Activated T-helper 2 cell treated with anti-CD3 and anti-CD28 coated beads, Interferon-gamma antibody, Interleukin-2, Interleukin-4, amounts not matched to agents 10 μg/mL and 5 μg/mL and 100 μg/mL, durations not matched to agents 14 hours and 24 hours and 36 hours (primary cell): ENCODE measurements around the gene STN1. TPM values are rescaled to one million over a fixed set of nuclear protein-coding genes. Genes with fewer than 3 reads are reported as not detected.

Experiments used
- DNase-seq: peaks from one replicate; pipeline ENCODE4 v3.0.0; 2021; ENCODE audit warnings: low spot score
- H3K27ac Mint-ChIP-seq: one replicate; pipeline ENCODE4 v1.8.0; 2021; ENCODE audit warnings: mixed read lengths
- H3K27me3 Mint-ChIP-seq: one replicate; pipeline ENCODE4 v1.8.0; 2021; ENCODE audit warnings: low read depth, mixed read lengths
- H3K36me3 Mint-ChIP-seq: one replicate; pipeline ENCODE4 v1.8.0; 2021; ENCODE audit warnings: low read depth, mixed read lengths
- H3K4me1 Mint-ChIP-seq: one replicate; pipeline ENCODE4 v1.8.0; 2021; ENCODE audit warnings: low read depth, mixed read lengths
- H3K4me3 Mint-ChIP-seq: one replicate; pipeline ENCODE4 v1.8.0; 2021; ENCODE audit warnings: low read depth, mild to moderate bottlenecking, moderate library complexity, mixed read lengths
- H3K9me3 Mint-ChIP-seq: one replicate; pipeline ENCODE4 v1.8.0; 2021; ENCODE audit warnings: mixed read lengths
- intact Hi-C: fragments of 100-400 bp; cut with micrococcal nuclease; formaldehyde crosslinking; loops from one replicate; pipeline ENCODE4 v1.15.1; 2023
- total RNA-seq: library from RNA; stranded (reverse); gene quantifications from 2 replicates; pipeline ENCODE4 v1.2.3, GENCODE V29; 2022

STN1 gene, protein sequence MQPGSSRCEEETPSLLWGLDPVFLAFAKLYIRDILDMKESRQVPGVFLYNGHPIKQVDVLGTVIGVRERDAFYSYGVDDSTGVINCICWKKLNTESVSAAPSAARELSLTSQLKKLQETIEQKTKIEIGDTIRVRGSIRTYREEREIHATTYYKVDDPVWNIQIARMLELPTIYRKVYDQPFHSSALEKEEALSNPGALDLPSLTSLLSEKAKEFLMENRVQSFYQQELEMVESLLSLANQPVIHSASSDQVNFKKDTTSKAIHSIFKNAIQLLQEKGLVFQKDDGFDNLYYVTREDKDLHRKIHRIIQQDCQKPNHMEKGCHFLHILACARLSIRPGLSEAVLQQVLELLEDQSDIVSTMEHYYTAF
- 21.7 and 25.1 TPM in 2 replicates for total RNA-seq

DNA sequence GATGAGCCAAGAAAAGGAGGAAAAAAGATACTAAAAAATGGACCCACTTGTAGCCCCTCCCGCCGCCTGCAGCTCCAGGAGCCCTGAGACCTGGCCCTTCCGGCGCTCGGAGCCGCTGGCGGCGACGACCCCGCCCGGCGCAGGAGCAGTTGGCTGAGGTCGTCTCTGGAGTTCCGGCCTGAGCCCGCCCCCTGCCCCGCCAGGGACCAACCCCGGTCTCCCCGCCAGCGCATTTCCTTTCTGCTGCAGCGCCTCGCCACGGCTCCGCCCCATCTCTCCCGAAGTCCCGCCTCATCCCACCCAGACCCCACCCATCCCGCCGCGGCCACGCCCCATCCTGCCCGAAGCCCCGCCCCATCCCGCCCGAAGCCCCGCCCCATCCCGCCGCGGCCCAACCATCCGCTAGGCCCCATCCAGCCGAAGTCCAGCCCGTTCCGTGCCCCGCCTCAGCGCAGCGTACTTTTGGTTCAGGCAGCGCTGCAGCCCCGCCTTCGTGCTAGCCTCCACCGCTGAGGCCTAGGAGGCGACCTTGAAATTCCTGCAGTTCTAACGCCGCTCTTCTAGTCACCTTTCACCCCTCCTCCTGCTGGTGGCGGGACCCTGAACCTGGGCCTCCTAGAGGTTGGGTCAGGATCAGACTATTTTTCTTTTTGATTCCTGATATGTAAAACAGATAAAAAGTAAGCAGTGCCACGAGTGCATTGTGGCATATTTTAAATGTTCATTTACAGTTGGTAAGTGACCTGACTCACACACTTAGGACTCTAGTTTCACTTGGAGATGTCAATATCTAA is at the start of gene STN1:
Gene STN1 (minus strand): TSS at position 132 of the 794 bp plus-strand sequence. CDS start 590 bp downstream, outside the sequence.
- intact Hi-C loops = loop anchor here (1.0 to 2.0 kb wide), 5 partner anchors 10 to 351 kb away; partner anchors contain the start of gene GSTO2
- Mint-ChIP-seq H3K4me3 (peak within 1 kb of the TSS; percentile 86), H3K9me3 (peaks cover 9% of the 10 kb centered on the region), H3K4me1 (peaks cover 31% of the 10 kb centered on the region), H3K27ac (peak within 1 kb of the TSS; percentile 96), H3K27me3 (no peaks in the 10 kb centered on the region), H3K36me3 (peaks cover 26% of the 10 kb centered on the region)
- DNase-seq = peak; percentile 95

DNA sequence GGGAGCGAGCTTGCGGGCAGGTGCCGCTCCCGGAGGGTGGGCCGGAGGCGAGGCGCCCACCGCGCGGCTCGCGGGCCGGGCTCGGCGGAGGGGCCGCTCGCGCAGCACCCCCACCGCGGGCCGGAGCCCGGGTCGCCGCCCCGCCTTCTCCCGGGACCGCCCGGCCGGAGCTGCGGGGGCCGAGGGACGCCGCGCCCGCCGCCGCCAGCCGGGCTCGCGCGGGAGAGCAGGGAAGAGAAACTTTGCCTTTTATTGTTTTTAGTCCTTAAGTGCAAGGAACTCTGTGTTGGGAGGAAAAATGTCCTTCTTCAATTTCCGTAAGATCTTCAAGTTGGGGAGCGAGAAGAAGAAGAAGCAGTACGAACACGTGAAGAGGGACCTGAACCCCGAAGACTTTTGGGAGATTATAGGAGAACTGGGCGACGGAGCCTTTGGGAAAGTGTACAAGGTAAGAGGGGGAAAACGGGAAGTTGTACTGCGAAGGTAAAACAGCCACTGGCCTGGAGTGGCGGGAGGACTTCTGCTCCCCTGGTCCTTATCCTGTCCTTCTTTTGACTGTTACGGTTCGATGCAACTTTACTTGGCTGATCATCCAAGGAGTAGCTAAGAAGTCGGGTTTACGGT is 49.6 kb upstream of the STN1 start:
- Mint-ChIP-seq H3K4me1 (peaks cover 31% of the 10 kb centered on the region), H3K27me3 (no peaks in the 10 kb centered on the region)
- no peak for DNase-seq

DNA sequence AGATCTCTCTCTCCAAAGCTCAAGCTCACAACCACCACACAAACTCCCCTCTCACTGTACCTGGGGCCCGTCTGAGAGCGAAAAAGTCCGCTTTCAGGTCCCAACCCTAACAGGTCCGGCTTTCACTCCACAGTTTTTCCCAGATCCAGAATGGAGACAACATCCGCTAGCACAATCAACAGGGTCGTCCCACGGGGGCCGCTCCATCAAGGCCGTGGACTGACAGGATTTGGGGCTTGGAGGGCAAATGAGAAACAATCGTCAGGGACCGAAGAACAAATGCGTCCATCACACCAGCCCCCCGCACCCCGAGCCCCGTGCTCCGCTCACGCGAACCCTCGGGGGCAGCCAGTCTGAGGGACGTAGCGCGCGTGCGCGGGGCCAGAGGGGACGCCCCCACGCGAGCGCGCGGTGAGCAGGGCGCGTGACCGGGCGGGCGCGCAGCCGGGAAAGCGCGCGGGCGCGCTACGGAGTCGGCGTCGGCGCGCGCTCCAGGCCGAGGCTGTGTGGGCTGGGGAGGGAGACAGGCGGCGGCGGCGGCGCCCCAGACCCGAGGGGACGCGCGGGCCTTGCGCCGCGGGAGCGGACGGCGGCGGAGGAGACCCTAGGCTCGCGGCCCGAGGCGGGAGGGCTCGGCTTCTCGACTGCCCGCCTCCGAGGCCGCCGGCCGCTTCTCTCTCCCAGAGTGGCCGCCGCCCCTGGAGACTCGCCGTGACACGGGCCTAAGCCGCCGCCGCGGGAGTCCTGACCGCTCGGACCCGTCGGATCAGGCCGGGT is 48.9 kb upstream of the STN1 start, which contains the start of gene SLK:
Gene SLK (plus strand): TSS at position 470 of the 777 bp plus-strand sequence. CDS start 606 bp downstream, outside the sequence.
- intact Hi-C loops = loop anchor here (1.0 to 10.0 kb wide), 3 partner anchors 78 to 288 kb away; partner anchors contain the start of gene GSTO1
- Mint-ChIP-seq H3K27me3 (no peaks in the 10 kb centered on the region), H3K9me3 (no peaks in the 10 kb centered on the region), H3K27ac (peak within 1 kb of the TSS; percentile 95), H3K4me1 (peaks cover 28% of the 10 kb centered on the region), H3K36me3 (peaks cover 8% of the 10 kb centered on the region), H3K4me3 (peak within 1 kb of the TSS; percentile 94)
- DNase-seq = peak; percentile 81

More for the DNA sequence above, 49.6 kb upstream of the STN1 start:
- intact Hi-C loops = loop anchor here (1.0 to 10.0 kb wide), 5 partner anchors 15 to 287 kb away; partner anchors contain the start of genes GSTO1 and STN1
- Mint-ChIP-seq H3K36me3 (peaks cover 12% of the 10 kb centered on the region), H3K4me3 (peak overlapping the region; percentile 91), H3K27ac (peak overlapping the region; percentile 82), H3K9me3 (no peaks in the 10 kb centered on the region)

DNA sequence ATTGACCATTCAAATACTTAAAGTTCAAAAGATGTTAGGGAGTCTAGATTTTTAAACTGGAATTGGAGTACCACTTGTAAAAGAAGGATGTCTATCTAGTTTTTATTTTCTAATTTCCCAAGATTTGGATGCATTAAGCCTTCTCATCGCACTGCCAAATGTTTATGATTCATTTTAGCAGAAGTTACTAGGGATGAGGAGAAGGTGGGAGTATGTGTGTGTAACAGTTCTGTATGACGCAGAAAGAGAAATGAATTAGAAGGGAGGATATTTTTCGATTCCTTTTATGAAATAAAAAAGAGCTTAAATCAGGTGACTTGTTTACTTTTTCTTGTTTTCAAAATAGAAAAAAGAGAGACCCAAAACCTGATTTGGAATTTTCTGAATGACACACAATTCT is 42.1 kb upstream of the STN1 start:
- H3K9me3 Mint-ChIP-seq = peaks cover 2% of the 10 kb centered on the region
- H3K4me3 Mint-ChIP-seq = no peak overlapping the region
- no peak for DNase-seq
- no peaks in the 10 kb centered on the region for H3K4me1 Mint-ChIP-seq
- H3K27me3 Mint-ChIP-seq = peaks cover 29% of the 10 kb centered on the region
- H3K36me3 Mint-ChIP-seq = no peaks in the 10 kb centered on the region
- intact Hi-C loops = loop anchor here (10.0 kb wide), 1 partner anchor 295 kb away; the partner anchor contains the start of gene GSTO1
- no peak overlapping the region for H3K27ac Mint-ChIP-seq

DNA sequence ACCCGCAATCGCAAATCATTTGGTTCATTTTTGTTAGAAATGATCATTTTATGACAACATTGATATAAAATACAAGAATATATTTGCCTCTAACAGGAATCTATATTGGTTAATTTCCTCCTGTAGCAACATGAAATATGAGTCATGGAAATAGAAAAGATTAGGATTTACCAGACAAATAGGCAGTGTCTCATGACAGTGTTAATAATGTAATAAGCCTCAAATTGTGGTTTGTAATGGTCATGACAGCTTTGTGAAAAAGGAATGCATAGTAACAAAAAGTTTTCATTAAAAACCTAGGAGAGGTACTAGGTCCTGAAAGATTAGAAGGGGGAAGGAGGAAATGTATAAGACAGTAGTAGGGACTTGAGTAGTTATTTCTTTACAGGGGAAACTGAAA is 41.0 kb upstream of the STN1 start:
- H3K4me1 Mint-ChIP-seq = no peaks in the 10 kb centered on the region

DNA sequence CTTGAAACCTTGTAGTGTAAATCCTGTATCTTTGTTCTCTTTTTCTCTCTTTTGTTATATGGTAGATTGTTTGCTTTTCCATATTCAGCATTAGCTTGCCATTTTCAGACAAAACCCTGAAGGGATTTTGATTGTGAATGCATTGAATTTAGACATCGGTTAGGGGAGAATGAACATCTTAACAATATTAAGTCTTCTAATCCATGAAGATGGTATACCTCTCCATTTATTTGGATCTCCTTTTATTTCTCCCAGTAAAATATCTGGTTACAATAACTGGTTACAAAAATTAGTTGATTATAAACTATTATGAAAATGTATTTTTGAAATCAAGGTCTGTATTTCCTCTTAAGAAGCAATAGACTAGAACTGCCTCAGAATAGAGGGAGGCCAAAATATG is 36.6 kb upstream of the STN1 start:
- H3K27me3 Mint-ChIP-seq = peaks cover 24% of the 10 kb centered on the region
- H3K4me3 Mint-ChIP-seq = no peak overlapping the region
- peaks cover 3% of the 10 kb centered on the region for H3K36me3 Mint-ChIP-seq
- DNase-seq = no peak
- peaks cover 12% of the 10 kb centered on the region for H3K9me3 Mint-ChIP-seq
- no peak overlapping the region for H3K27ac Mint-ChIP-seq
- intact Hi-C loops = no loop called here
- H3K4me1 Mint-ChIP-seq = no peaks in the 10 kb centered on the region

More for the DNA sequence above, 41.0 kb upstream of the STN1 start:
- no peak overlapping the region for H3K27ac Mint-ChIP-seq
- intact Hi-C loops = no loop called here
- DNase-seq = no peak
- peaks cover 34% of the 10 kb centered on the region for H3K27me3 Mint-ChIP-seq
- H3K4me3 Mint-ChIP-seq = no peak overlapping the region
- peaks cover 12% of the 10 kb centered on the region for H3K9me3 Mint-ChIP-seq
- peaks cover 3% of the 10 kb centered on the region for H3K36me3 Mint-ChIP-seq

DNA sequence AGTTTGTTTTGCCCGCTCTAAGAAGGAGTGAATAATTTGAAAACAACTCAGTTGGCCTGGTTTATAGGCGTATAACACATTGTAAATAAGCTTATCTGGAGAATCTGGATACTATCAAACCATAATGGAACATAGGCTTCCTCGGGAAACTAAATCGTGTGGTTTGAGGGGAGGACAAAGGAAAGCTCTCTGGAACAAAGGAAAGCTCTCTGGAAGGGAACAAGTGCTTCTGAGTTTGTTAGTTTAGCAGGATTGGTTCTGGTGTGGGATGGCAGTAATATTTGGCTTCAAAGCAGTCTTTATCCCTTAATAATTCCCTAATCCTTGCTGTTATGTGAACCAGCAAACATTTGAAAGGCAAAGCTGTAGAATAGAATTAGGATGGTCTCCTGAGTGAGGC is 34.0 kb upstream of the STN1 start:
- Mint-ChIP-seq H3K4me3 (no peak overlapping the region), H3K36me3 (peaks cover 3% of the 10 kb centered on the region), H3K4me1 (peaks cover 10% of the 10 kb centered on the region), H3K27me3 (peaks cover 9% of the 10 kb centered on the region), H3K9me3 (peaks cover 12% of the 10 kb centered on the region), H3K27ac (no peak overlapping the region)
- no peak for DNase-seq
- intact Hi-C loops = no loop called here

DNA sequence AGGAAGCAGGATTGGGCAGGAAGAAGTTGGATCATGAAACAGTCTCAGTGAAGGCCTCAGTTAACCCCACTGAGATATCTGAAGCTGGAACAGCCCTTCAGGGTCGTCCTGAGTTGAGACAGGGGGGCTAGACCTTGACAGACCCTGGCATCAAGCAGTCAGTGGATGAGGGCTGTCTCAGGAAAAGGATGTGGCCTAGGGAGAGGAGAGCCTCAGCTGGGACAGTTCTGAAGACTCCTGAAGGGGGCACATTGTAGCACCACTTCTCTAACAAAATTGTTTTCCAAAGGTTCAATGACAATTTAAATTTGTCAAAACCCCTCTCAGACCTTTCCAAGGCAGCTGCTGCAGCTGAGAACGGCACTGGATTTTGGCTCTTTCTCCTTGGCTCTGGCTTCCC is 33.2 kb upstream of the STN1 start:
- intact Hi-C loops = no loop called here
- H3K9me3 Mint-ChIP-seq = peaks cover 12% of the 10 kb centered on the region
- no peak for DNase-seq
- no peak overlapping the region for H3K27ac Mint-ChIP-seq
- peaks cover 9% of the 10 kb centered on the region for H3K27me3 Mint-ChIP-seq
- H3K4me3 Mint-ChIP-seq = no peak overlapping the region
- H3K36me3 Mint-ChIP-seq = peaks cover 3% of the 10 kb centered on the region
- H3K4me1 Mint-ChIP-seq = peaks cover 12% of the 10 kb centered on the region

DNA sequence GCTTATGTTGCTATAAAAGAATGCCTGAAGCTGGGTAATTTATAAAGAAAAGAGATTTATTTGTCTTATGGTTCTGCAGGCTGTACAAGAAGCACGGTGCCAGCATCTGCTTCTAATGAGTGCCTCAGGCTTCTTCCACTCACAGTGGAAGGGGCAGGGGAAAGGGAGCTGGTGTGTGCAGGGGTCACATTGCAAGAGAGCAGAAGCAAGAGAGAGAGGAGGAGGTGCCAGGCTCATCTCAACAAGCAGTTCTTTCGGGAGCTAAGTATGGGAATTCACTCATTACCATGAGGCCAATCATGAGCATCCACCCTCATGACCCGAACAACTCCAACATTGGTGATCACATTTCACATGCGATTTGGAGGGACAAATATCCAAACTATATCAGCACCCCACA is 31.7 kb upstream of the STN1 start:
- intact Hi-C loops = no loop called here
- DNase-seq = no peak
- Mint-ChIP-seq H3K27me3 (peaks cover 7% of the 10 kb centered on the region), H3K27ac (no peak overlapping the region), H3K4me3 (no peak overlapping the region), H3K4me1 (peaks cover 12% of the 10 kb centered on the region), H3K36me3 (peaks cover 3% of the 10 kb centered on the region), H3K9me3 (peaks cover 6% of the 10 kb centered on the region)

DNA sequence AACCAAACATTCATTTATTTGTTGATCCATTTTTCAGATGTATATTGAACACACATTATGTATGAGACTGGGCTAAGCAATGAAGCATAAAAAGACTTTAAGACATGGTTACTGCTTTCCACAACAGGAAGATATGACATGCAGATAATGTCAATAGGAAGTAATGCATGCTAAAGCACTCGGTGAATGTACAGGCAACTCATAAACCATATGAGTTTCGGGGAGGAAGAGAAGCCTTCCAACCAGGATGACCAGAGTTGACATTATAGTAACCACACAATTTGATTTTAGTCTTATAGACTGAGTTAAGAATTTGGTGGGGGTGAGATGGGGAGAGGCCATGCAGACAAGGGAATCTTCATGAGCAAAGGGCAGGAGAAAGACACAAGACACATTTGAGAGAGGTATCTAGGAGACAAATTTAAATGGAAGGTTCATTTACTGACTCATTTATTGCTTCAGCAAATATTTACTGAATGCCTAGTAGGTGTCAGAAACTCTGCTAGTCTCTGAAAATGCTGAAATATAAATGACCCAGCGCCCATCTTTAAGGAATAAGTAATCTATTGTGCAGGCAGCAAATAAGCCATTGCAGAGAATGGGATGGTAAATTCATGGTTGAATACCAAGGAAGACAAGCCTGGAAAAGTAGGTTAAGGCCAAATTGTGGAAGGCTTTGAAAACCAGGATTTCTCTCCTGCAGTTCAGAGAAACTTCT is 30.0 kb upstream of the STN1 start:
- Mint-ChIP-seq H3K27ac (no peak overlapping the region), H3K4me1 (peaks cover 12% of the 10 kb centered on the region), H3K9me3 (no peaks in the 10 kb centered on the region), H3K27me3 (peaks cover 7% of the 10 kb centered on the region), H3K4me3 (no peak overlapping the region), H3K36me3 (no peaks in the 10 kb centered on the region)
- intact Hi-C loops = no loop called here
- no peak for DNase-seq

DNA sequence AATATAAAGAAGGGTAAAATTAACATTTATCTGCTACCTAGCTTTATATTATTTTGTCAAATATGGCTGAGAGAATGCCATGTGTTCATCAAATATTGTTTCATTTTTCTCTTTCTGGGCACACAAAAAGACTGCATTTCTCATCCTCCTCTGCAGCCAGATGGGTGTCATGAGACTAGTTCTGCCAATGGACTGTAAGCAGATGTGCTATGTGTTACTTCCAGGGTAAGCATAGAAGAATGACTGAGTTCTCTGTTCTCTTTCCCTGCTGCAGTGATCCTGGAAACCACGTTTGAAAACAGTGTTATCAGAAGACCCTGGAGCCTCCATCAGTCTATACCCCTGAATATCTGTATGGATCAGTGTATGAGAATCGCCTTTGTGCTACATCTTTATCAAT is 24.9 kb upstream of the STN1 start:
- Mint-ChIP-seq H3K4me1 (peaks cover 9% of the 10 kb centered on the region), H3K4me3 (no peak overlapping the region), H3K36me3 (no peaks in the 10 kb centered on the region), H3K27ac (no peak overlapping the region), H3K27me3 (peaks cover 12% of the 10 kb centered on the region), H3K9me3 (no peaks in the 10 kb centered on the region)
- no peak for DNase-seq
- intact Hi-C loops = no loop called here
